Keratinocyte (primary cell): ENCODE measurements around the gene SBK1. TPM values are rescaled to one million over a fixed set of nuclear protein-coding genes. Genes with fewer than 3 reads are reported as not detected.

Experiments used
- DNase-seq: peaks from one replicate; pipeline ENCODE4 v3.0.0-alpha.2; 2011; ENCODE audit warnings: low read depth, missing footprints, low spot score
- FAIRE-seq: peaks from 2 replicates; lab custom pipeline; 2011; peaks lifted over from hg19 to GRCh38; lab: Jason Lieb, UNC
- H2AFZ ChIP-seq: 2 replicates; pipeline ENCODE4 v1.6.0; 2012; ENCODE audit warnings: low read length, control low read depth, inconsistent platforms; ENCODE audit not compliant: control insufficient read depth
- H3K27ac ChIP-seq: 2 replicates; pipeline ENCODE4 v1.5.1; 2011; ENCODE audit warnings: low read length; ENCODE audit not compliant: control insufficient read depth, insufficient read depth
- H3K27me3 ChIP-seq: 3 replicates; pipeline ENCODE4 v1.6.0; 2011; ENCODE audit warnings: low read length; ENCODE audit not compliant: control insufficient read depth, insufficient read depth; ENCODE audit errors: extremely low read depth
- H3K36me3 ChIP-seq, 2 experiments: 2 replicates in 1 of 2; 3 replicates in 1 of 2; pipeline ENCODE4 v1.5.1; 2011; ENCODE audit warnings: low read length in 2 of 2, mild to moderate bottlenecking in 1 of 2; ENCODE audit not compliant: control insufficient read depth in 2 of 2, insufficient read depth in 2 of 2; ENCODE audit errors: extremely low read depth in 1 of 2
- H3K4me1 ChIP-seq: 3 replicates; pipeline ENCODE4 v1.5.1; 2011; ENCODE audit warnings: low read length; ENCODE audit not compliant: control insufficient read depth, insufficient read depth; ENCODE audit errors: extremely low read depth
- H3K4me2 ChIP-seq: 3 replicates; pipeline ENCODE4 v1.6.0; 2011; ENCODE audit warnings: low read depth, low read length; ENCODE audit not compliant: control insufficient read depth, insufficient read depth; ENCODE audit errors: extremely low read depth
- H3K4me3 ChIP-seq, 3 experiments: fragments of 200-600 bp in 1 of 3; sonication (generic) in 1 of 3; 2 replicates in 2 of 3; 3 replicates in 1 of 3; pipeline ENCODE4 v1.5.1; 2011 to 2016; ENCODE audit warnings: low read length in 3 of 3, mild to moderate bottlenecking in 3 of 3, control low read depth in 2 of 3, inconsistent platforms in 1 of 3, low read depth in 1 of 3, mixed read lengths in 1 of 3, mixed run types in 1 of 3, moderate library complexity in 1 of 3; ENCODE audit not compliant: control insufficient read depth in 2 of 3, insufficient read depth in 2 of 3; ENCODE audit errors: extremely low read depth in 1 of 3
- H3K79me2 ChIP-seq: 2 replicates; pipeline ENCODE4 v1.6.0; 2012; ENCODE audit warnings: low read length; ENCODE audit not compliant: control insufficient read depth, insufficient read depth
- H3K9ac ChIP-seq: 3 replicates; pipeline ENCODE4 v1.6.0; 2011; ENCODE audit warnings: low read length; ENCODE audit not compliant: control insufficient read depth, insufficient read depth; ENCODE audit errors: extremely low read depth
- H3K9me1 ChIP-seq: 3 replicates; pipeline ENCODE4 v1.6.0; 2011; ENCODE audit warnings: low read length; ENCODE audit not compliant: control insufficient read depth, insufficient read depth; ENCODE audit errors: extremely low read depth
- H3K9me3 ChIP-seq: 2 replicates; pipeline ENCODE4 v1.5.1; 2012; ENCODE audit warnings: low read depth, low read length; ENCODE audit not compliant: control insufficient read depth
- H4K20me1 ChIP-seq: 3 replicates; pipeline ENCODE4 v1.6.0; 2011; ENCODE audit warnings: low read length; ENCODE audit not compliant: control insufficient read depth, insufficient read depth; ENCODE audit errors: extremely low read depth
- CTCF ChIP-seq, 3 experiments: IDR thresholded peaks in 1 of 3; conservative IDR thresholded peaks in 1 of 3; optimal IDR thresholded peaks in 1 of 3; 2 replicates in 2 of 3; 3 replicates in 1 of 3; pipeline versions ENCODE3 to v1.5.1; 2011; ENCODE audit warnings: low read length in 3 of 3, mild to moderate bottlenecking in 3 of 3, moderate library complexity in 2 of 3, control low read depth in 1 of 3, inconsistent platforms in 1 of 3; ENCODE audit not compliant: insufficient read depth in 2 of 3; ENCODE audit errors: extremely low read depth in 1 of 3
- EZH2 ChIP-seq: IDR thresholded peaks from one replicate; pipeline ENCODE4 v1.6.1; 2012; ENCODE audit warnings: inconsistent platforms, mild to moderate bottlenecking, low read length, moderate library complexity
- dilution Hi-C: fragments of 300-500 bp; cut with MboI; formaldehyde crosslinking; loops from one replicate; pipeline ENCODE4 v1.7.0; 2020; ENCODE audit warnings: low sequenced_read_pairs; ENCODE audit not compliant: extremely low pct_ligation_motif_present
- polyA plus RNA-seq, 5 experiments: library from polyadenylated mRNA; depleted of rRNA in 3 of 5; stranded (reverse) in 3 of 5; stranded (forward) in 1 of 5; unstranded in 1 of 5; fragments of >200 nt; gene quantifications; 1 replicate in 1 of 5; 2 replicates in 3 of 5; 3 replicates in 1 of 5; pipeline versions ENCODE4 v1.2.1 to v1.2.3, GENCODE V29; 2011 to 2012; ENCODE audit warnings: missing spikeins in 2 of 5, low read depth in 1 of 5, low replicate concordance in 1 of 5

Gene SBK1
- polyA plus RNA-seq, 1 donor (not counting 4 experiments of a cell fraction or from before 2014, with no cell fraction given), result 0.04 TPM

- DNase-seq, result no peak
- no peak for FAIRE-seq
- Histone ChIP-seq H3K36me3 (no peaks in the 10 kb centered on the region), H3K27ac (no peak overlapping the region), H3K4me1 (no peaks in the 10 kb centered on the region), H4K20me1 (no peaks in the 10 kb centered on the region), H3K27me3 (peaks cover 33% of the 10 kb centered on the region), H3K9ac (no peak overlapping the region), H3K9me1 (no peaks in the 10 kb centered on the region), H3K4me3 (no peak overlapping the region), H3K9me3 (no peaks in the 10 kb centered on the region), H3K79me2 (no peaks in the 10 kb centered on the region), H2AFZ (no peak overlapping the region), H3K4me2 (no peak overlapping the region)
- no peak for TF ChIP-seq EZH2
- dilution Hi-C loops, result no loop called here
These were observed 36.5 kb upstream of the SBK1 start for GRCh38 chr16:28255838-28256237.

- FAIRE-seq, result no peak
- Histone ChIP-seq H3K79me2 (no peaks in the 10 kb centered on the region), H4K20me1 (no peaks in the 10 kb centered on the region), H3K9ac (no peak overlapping the region), H2AFZ (no peak overlapping the region), H3K4me2 (no peak overlapping the region), H3K9me1 (no peaks in the 10 kb centered on the region), H3K36me3 (no peaks in the 10 kb centered on the region), H3K9me3 (no peaks in the 10 kb centered on the region), H3K27ac (no peak overlapping the region), H3K4me1 (no peaks in the 10 kb centered on the region), H3K27me3 (peaks cover 39% of the 10 kb centered on the region), H3K4me3 (no peak overlapping the region)
- TF ChIP-seq CTCF (optimal IDR thresholded peaks at IDR 0.05 in 1 of 3, IDR thresholded peaks at IDR 0.05 in 1 of 3, conservative IDR thresholded peaks at IDR 0.05 in 1 of 3; ENCODE audit: extremely low read depth in 1 of 3, insufficient read depth in 2 of 3, low read length in 3 of 3) (no peak), EZH2 (no peak)
- no peak for DNase-seq
- dilution Hi-C loops, result no loop called here
These were observed 35.1 kb upstream of the SBK1 start for GRCh38 chr16:28257256-28257655.

- H2AFZ ChIP-seq, result no peak overlapping the region
- no peak overlapping the region for H3K4me2 ChIP-seq
- peaks cover 41% of the 10 kb centered on the region for H3K27me3 ChIP-seq
- no peak overlapping the region for H3K9ac ChIP-seq
- no peaks in the 10 kb centered on the region for H3K79me2 ChIP-seq
- dilution Hi-C loops, result no loop called here
- H3K4me3 ChIP-seq, result no peak overlapping the region
- no peaks in the 10 kb centered on the region for H3K4me1 ChIP-seq
- no peaks in the 10 kb centered on the region for H3K9me1 ChIP-seq
- TF ChIP-seq CTCF (optimal IDR thresholded peaks at IDR 0.05 in 1 of 3, IDR thresholded peaks at IDR 0.05 in 1 of 3, conservative IDR thresholded peaks at IDR 0.05 in 1 of 3; ENCODE audit: extremely low read depth in 1 of 3, insufficient read depth in 2 of 3, low read length in 3 of 3) (no peak), EZH2 (peak; percentile 75)
- no peaks in the 10 kb centered on the region for H3K36me3 ChIP-seq
- H4K20me1 ChIP-seq, result no peaks in the 10 kb centered on the region
- no peaks in the 10 kb centered on the region for H3K9me3 ChIP-seq
- FAIRE-seq (no peak), DNase-seq (no peak)
- no peak overlapping the region for H3K27ac ChIP-seq
These were observed 33.8 kb upstream of the SBK1 start for GRCh38 chr16:28258567-28258966.
